VCaP (cell line): ENCODE measurements around the gene PRSS16.
A peak's percentile ranks its signal among the peaks of the same experiment; 100 is the strongest.

Experiments
- H3K27ac ChIP-seq: fragments of 450-650 bp; 2 replicates; pipeline ENCODE4 v1.5.1; 2017
- CTCF ChIP-seq: fragments of 450-650 bp; conservative IDR thresholded peaks from 2 replicates; pipeline ENCODE4 v1.5.1; 2017; ENCODE audit warnings: mild to moderate bottlenecking, moderate library complexity

Gene PRSS16

GRCh38 chr6:27250277-27251111, 3.0 kb downstream of the PRSS16 start:
- TF ChIP-seq CTCF: no peak
- peak overlapping the region; percentile 85 for H3K27ac ChIP-seq

- H3K27ac ChIP-seq: peak overlapping the region; percentile 85
- TF ChIP-seq CTCF: no peak
Measured at GRCh38 chr6:27251112-27251605, 3.7 kb downstream of the PRSS16 start.

- H3K27ac ChIP-seq: peak overlapping the region; percentile 85
- peak; percentile 74 for TF ChIP-seq CTCF
Measured at GRCh38 chr6:27251606-27252251, 4.2 kb downstream of the PRSS16 start.

- no peak for TF ChIP-seq CTCF
Measured at GRCh38 chr6:27254566-27254965, 7.1 kb downstream of the PRSS16 start.

GRCh38 chr6:27255866-27256265, 8.4 kb downstream of the PRSS16 start:
- no peak for TF ChIP-seq CTCF
- no peak overlapping the region for H3K27ac ChIP-seq

More at GRCh38 chr6:27254566-27254965, 7.1 kb downstream of the PRSS16 start:
- H3K27ac ChIP-seq: no peak overlapping the region

GRCh38 chr6:27260369-27260768, 12.9 kb downstream of the PRSS16 start:
- TF ChIP-seq CTCF: no peak
- no peak overlapping the region for H3K27ac ChIP-seq

GRCh38 chr6:27260836-27261375, 13.4 kb downstream of the PRSS16 start:
- no peak for TF ChIP-seq CTCF
- no peak overlapping the region for H3K27ac ChIP-seq
